Ascending aorta (tissue), 2 donors: Measurements from ENCODE around the gene UCK1. TPM values are rescaled to one million over a fixed set of nuclear protein-coding genes. Genes with fewer than 3 reads are reported as not detected.
"Not testable (repeated sequence)": the region's sequence is repeated elsewhere in the genome, so short reads cannot be mapped to it uniquely, and the experiment has no call there.

ENCODE experiments used
- DNase-seq, 2 donors: peaks; one replicate each; pipeline ENCODE4 v3.0.0-alpha.2; 2019; ENCODE audit warnings: low spot score in 2 of 2
- H3K27ac ChIP-seq, 2 donors: fragments of 200-600 bp; sonication (generic); one replicate each; pipeline ENCODE4 v1.5.1; 2016 to 2017; ENCODE audit warnings: mild to moderate bottlenecking in 1 of 2
- H3K27me3 ChIP-seq: fragments of 200-600 bp; sonication (generic); one replicate; pipeline ENCODE4 v1.5.1; 2017
- H3K36me3 ChIP-seq, 2 donors: fragments of 200-600 bp; sonication (generic); one replicate each; pipeline ENCODE4 v1.5.1; 2016
- H3K4me1 ChIP-seq, 2 donors: fragments of 200-600 bp; sonication (generic); one replicate each; pipeline ENCODE4 v1.5.1; 2016 to 2017; ENCODE audit warnings: mild to moderate bottlenecking in 1 of 2
- H3K4me3 ChIP-seq, 2 donors: fragments of 200-600 bp; sonication (generic); one replicate each; pipeline ENCODE4 v1.5.1; 2016 to 2017; ENCODE audit warnings: mild to moderate bottlenecking in 1 of 2
- H3K9me3 ChIP-seq, 2 donors: fragments of 200-600 bp; sonication (generic); one replicate each; pipeline ENCODE4 v1.5.1; 2016
- intact Hi-C: fragments of 100-400 bp; cut with DNase I; formaldehyde crosslinking; loops from one replicate; pipeline ENCODE4 v1.15.1; 2023
- total RNA-seq: library from RNA; depleted of rRNA; stranded (reverse); fragments of >200 nt; gene quantifications from one replicate; pipeline ENCODE4 v1.1.0, GENCODE V29; 2016
- TF ChIP-seq, protein P1 (sequence below), 3 experiments: fragments of 200-600 bp in 2 of 3; fragments of 450-650 bp in 1 of 3; sonication (generic) in 2 of 3; IDR thresholded peaks; one replicate each; pipeline ENCODE4 v1.5.1; 2016 to 2019; ENCODE audit warnings: antibody characterized with exemption in 3 of 3, mild to moderate bottlenecking in 1 of 3, moderate library complexity in 1 of 3

Gene UCK1
- total RNA-seq, 1 donor from 2014 or later = 39.8 TPM

DNA sequence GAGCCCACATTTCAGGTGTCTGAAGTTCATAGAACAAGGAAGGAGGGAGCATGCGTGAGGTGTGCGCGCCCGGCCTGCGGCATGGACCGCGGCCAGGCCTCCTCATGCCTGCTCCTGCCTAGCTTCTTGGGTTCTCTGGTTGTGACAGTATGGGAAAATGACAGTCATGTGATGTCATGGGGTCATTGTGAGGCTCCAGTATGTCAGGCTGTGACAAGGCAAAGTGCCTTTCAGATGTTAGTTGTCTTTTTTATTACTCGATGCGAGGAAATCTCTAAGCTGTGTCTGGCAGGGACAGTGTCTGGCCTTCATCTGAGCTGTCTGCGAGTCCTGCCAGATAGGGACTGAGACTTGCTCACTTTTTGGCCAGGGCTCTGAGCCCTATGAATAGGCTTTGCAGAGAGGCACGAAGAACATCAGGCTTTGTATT is 13.3 kb downstream of the UCK1 start:
- intact Hi-C loops = no loop called here
- Histone ChIP-seq H3K27ac (no peak overlapping the region), H3K36me3 (peaks cover 90 to 95% of the 10 kb centered on the region in 2 donors), H3K27me3 (no peaks in the 10 kb centered on the region), H3K4me1 (no peaks in the 10 kb centered on the region), H3K4me3 (no peak overlapping the region), H3K9me3 (no peaks in the 10 kb centered on the region)
- TF ChIP-seq, protein P1, sequence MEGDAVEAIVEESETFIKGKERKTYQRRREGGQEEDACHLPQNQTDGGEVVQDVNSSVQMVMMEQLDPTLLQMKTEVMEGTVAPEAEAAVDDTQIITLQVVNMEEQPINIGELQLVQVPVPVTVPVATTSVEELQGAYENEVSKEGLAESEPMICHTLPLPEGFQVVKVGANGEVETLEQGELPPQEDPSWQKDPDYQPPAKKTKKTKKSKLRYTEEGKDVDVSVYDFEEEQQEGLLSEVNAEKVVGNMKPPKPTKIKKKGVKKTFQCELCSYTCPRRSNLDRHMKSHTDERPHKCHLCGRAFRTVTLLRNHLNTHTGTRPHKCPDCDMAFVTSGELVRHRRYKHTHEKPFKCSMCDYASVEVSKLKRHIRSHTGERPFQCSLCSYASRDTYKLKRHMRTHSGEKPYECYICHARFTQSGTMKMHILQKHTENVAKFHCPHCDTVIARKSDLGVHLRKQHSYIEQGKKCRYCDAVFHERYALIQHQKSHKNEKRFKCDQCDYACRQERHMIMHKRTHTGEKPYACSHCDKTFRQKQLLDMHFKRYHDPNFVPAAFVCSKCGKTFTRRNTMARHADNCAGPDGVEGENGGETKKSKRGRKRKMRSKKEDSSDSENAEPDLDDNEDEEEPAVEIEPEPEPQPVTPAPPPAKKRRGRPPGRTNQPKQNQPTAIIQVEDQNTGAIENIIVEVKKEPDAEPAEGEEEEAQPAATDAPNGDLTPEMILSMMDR (IDR thresholded peaks at IDR 0.05) = no peak
- DNase-seq = no peak

DNA sequence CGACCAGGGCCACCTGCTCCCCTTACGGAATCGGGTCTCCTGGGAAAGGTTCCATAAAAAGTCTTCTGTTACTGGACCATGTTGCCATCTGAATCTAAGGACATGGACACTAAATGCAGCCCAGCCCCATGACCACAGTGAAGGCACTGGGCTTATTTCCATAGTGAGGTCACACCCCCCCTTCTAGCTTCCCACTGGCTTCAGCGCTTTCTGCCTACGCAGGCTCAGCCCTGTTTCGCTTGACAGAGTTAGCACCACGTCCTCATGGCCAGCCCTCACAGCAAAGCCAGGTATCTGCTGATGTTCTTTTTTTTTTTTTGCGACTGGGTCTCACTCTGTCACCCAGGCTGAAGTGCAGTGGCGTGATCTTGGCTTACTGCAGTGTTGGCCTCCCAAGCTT is 14.1 kb downstream of the UCK1 start:
- Histone ChIP-seq H3K4me1 (no peaks in the 10 kb centered on the region), H3K27me3 (no peaks in the 10 kb centered on the region), H3K36me3 (peaks cover 87 to 95% of the 10 kb centered on the region in 2 donors), H3K9me3 (no peaks in the 10 kb centered on the region), H3K4me3 (no peak overlapping the region), H3K27ac (no peak overlapping the region)
- TF ChIP-seq, protein P1 (IDR thresholded peaks at IDR 0.05) = no peak
- intact Hi-C loops = no loop called here
- no peak for DNase-seq

DNA sequence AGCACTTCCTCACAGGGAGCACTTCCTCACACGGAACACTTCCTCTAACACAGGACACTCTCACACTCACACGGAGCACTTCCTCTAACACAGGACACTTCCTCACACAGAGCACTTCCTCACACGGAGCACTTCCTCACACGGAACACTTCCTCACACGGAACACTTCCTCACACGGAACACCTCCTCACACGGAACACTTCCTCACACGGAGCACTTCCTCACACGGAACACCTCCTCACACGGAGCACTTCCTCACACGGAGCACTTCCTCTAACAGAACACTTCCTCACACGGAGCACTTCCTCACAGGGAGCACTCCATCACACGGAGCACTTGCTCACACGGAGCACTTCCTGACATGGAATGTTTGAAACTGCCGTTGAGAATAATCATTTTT is 15.0 kb downstream of the UCK1 start:
- intact Hi-C loops = no loop called here

DNA sequence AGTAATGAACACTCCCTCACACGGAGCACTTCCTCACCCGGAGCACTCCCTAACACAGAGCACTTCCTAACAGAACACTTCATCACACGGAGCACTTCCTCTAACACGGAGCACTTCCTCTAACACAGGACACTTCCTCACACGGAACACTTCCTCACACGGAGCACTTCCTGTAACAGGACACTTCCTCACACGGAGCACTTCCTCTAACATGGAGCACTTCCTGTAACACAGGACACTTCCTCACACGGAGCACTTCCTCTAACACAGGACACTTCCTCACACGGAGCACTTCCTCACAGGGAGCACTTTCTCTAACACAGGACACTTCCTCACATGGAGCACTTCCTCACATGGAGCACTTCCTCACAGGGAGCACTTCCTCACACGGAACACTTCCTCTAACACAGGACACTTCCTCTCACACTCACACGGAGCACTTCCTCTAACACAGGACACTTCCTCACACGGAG is 15.5 kb downstream of the UCK1 start:
- H3K27ac ChIP-seq, DNase-seq, H3K4me3 ChIP-seq, H3K27me3 ChIP-seq, H3K4me1 ChIP-seq, H3K9me3 ChIP-seq, intact Hi-C loops: not testable (repeated sequence)
- peaks cover 91 to 95% of the 10 kb centered on the region in 2 donors for H3K36me3 ChIP-seq

More for the DNA sequence above, 15.0 kb downstream of the UCK1 start:
- no peaks in the 10 kb centered on the region for H3K27me3 ChIP-seq
- H3K4me3 ChIP-seq = no peak overlapping the region
- no peaks in the 10 kb centered on the region for H3K9me3 ChIP-seq
- TF ChIP-seq, protein P1 (IDR thresholded peaks at IDR 0.05) = no peak
- H3K4me1 ChIP-seq = no peaks in the 10 kb centered on the region
- no peak overlapping the region for H3K27ac ChIP-seq
- DNase-seq = no peak
- peaks cover 91 to 95% of the 10 kb centered on the region in 2 donors for H3K36me3 ChIP-seq

DNA sequence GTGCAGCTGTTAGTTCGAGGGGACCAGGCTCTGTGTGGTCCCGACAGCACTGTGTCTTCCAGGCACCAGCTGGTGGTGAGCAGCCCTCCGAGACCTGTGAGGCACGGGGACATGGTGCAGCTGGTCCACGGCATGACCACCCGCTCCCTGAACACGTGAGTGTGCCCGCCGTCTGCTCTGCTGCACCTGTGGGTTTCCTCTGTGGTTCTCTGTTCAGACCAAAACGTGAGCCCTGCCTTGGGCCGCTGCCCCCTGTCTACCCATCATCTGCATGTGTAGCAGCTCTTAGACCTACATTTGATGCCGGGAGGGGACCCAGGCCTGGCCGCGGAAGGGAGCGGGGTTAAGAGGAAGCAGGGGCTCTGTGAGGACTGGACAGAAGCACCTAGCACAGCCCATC is 17.9 kb downstream of the UCK1 start:
- H3K27me3 ChIP-seq = no peaks in the 10 kb centered on the region
- H3K36me3 ChIP-seq = peaks cover 82 to 85% of the 10 kb centered on the region in 2 donors
- no peak overlapping the region for H3K4me3 ChIP-seq
- H3K9me3 ChIP-seq = no peaks in the 10 kb centered on the region
- TF ChIP-seq, protein P1 (IDR thresholded peaks at IDR 0.05) = no peak
- H3K27ac ChIP-seq = no peak overlapping the region
- no peak for DNase-seq
- intact Hi-C loops = no loop called here
- no peaks in the 10 kb centered on the region for H3K4me1 ChIP-seq

DNA sequence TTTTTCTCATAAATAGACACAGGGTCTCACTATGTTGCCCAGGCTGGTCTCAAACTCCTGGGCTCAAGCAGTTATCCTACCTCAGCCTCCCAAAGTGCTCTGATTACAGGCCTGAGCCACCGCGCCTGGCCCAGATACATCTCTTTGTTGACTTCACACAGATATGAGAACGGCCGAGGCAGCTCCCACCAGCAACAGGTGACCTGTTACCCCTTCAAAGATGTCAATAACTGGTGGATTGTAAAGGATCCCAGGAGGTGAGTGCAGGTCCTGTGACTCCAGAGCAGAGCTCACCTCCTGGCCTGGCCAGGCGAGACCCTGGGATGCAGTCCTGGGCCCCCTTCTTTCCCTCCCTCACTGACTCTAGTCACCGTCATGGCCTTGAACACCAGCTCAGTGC is 19.2 kb downstream of the UCK1 start:
- TF ChIP-seq, protein P1 (IDR thresholded peaks at IDR 0.05) = no peak
- H3K36me3 ChIP-seq = peaks cover 78 to 81% of the 10 kb centered on the region in 2 donors
- no peaks in the 10 kb centered on the region for H3K27me3 ChIP-seq
- H3K4me3 ChIP-seq = no peak overlapping the region
- intact Hi-C loops = no loop called here
- no peak for DNase-seq
- H3K27ac ChIP-seq = no peak overlapping the region
- no peaks in the 10 kb centered on the region for H3K9me3 ChIP-seq
- H3K4me1 ChIP-seq = no peaks in the 10 kb centered on the region
